Stimulated activated CD4-positive, alpha-beta T cell treated with anti-CD3 and anti-CD28 coated beads, Interleukin-15, amount 100 ng/mL, for 48 hours (primary cell): ENCODE results near the gene SH3D19.
"Not testable (repeated sequence)": the region's sequence is repeated elsewhere in the genome, so short reads cannot be mapped to it uniquely, and the experiment has no call there.

Source experiments
- DNase-seq, 2 donors: peaks; one replicate each; pipeline ENCODE4 v3.0.0-alpha.2; 2020; ENCODE audit warnings: low read depth in 2 of 2

Gene SH3D19

GRCh38 chr4:151322570-151322969 lies 2.8 kb downstream of the SH3D19 start:
- no peak for DNase-seq

- not testable (repeated sequence) for DNase-seq
Observed at GRCh38 chr4:151322161-151322560, 3.2 kb downstream of the SH3D19 start.

- DNase-seq, result no peak
Observed at GRCh38 chr4:151321586-151321985, 3.8 kb downstream of the SH3D19 start.

- no peak for DNase-seq
Observed at GRCh38 chr4:151319490-151319889, 5.9 kb downstream of the SH3D19 start.

GRCh38 chr4:151318307-151319006 lies 6.9 kb downstream of the SH3D19 start:
- DNase-seq, result no peak

- DNase-seq, result no peak
Observed at GRCh38 chr4:151316645-151317044, 8.8 kb downstream of the SH3D19 start.

- DNase-seq, result no peak
Observed at GRCh38 chr4:151315212-151315886, 10.1 kb downstream of the SH3D19 start.

GRCh38 chr4:151314479-151314878 lies 10.9 kb downstream of the SH3D19 start:
- DNase-seq, result no peak

- DNase-seq, result no peak
Observed at GRCh38 chr4:151314010-151314355, 11.4 kb downstream of the SH3D19 start.

GRCh38 chr4:151313306-151314009 lies 11.9 kb downstream of the SH3D19 start:
- DNase-seq, result no peak

GRCh38 chr4:151310124-151310728 lies 15.2 kb downstream of the SH3D19 start:
- DNase-seq, result no peak

- no peak for DNase-seq
Observed at GRCh38 chr4:151304755-151305154, 20.6 kb downstream of the SH3D19 start.

- no peak for DNase-seq
Observed at GRCh38 chr4:151304226-151304625, 21.2 kb downstream of the SH3D19 start.

GRCh38 chr4:151302432-151302831 lies 23.0 kb downstream of the SH3D19 start:
- no peak for DNase-seq

GRCh38 chr4:151297170-151297569 lies 28.2 kb downstream of the SH3D19 start:
- DNase-seq, result no peak

GRCh38 chr4:151296227-151296626 lies 29.2 kb downstream of the SH3D19 start:
- no peak for DNase-seq

- no peak for DNase-seq
Observed at GRCh38 chr4:151294833-151295496, 30.4 kb downstream of the SH3D19 start.

GRCh38 chr4:151292038-151292437 lies 33.4 kb downstream of the SH3D19 start:
- no peak for DNase-seq

- no peak for DNase-seq
Observed at GRCh38 chr4:151291485-151291884, 33.9 kb downstream of the SH3D19 start.

GRCh38 chr4:151287409-151287808 lies 38.0 kb downstream of the SH3D19 start:
- no peak for DNase-seq

- DNase-seq, result no peak
Observed at GRCh38 chr4:151284534-151285245, 40.7 kb downstream of the SH3D19 start.
